HEK293 (cell line): ENCODE measurements around the gene KANSL1.

ENCODE experiments used
- CTCF ChIA-PET: fragments of 350-600 bp; formaldehyde crosslinking; extraction: SDS; loops from one replicate; lab custom pipeline; 2021; ENCODE audit warnings: antibody characterized with exemption; lab: Yijun Ruan, JAX
- POLR2A ChIA-PET: fragments of 300-600 bp; formaldehyde crosslinking; extraction: SDS; loops from one replicate; lab custom pipeline; 2020; ENCODE audit warnings: antibody characterized with exemption, inconsistent platforms; lab: Yijun Ruan, JAX
- H3K27ac ChIP-seq: fragments of 200-500 bp; sonication (Bioruptor generic); 2 replicates; pipeline ENCODE4 v1.5.1; 2014; ENCODE audit warnings: low read depth, low read length, control low read depth, inconsistent platforms; ENCODE audit errors: extremely low read depth
- H3K36me3 ChIP-seq, 2 experiments: fragments of 200-500 bp in 1 of 2; sonication (Bioruptor generic) in 1 of 2; 1 replicate in 1 of 2; 2 replicates in 1 of 2; pipeline ENCODE4 v1.5.1; 2014 to 2017; ENCODE audit warnings: inconsistent platforms in 2 of 2, low read length in 2 of 2; ENCODE audit not compliant: control insufficient read depth in 2 of 2, insufficient read depth in 1 of 2
- H3K4me1 ChIP-seq: fragments of 200-500 bp; sonication (Bioruptor generic); 2 replicates; pipeline ENCODE4 v1.5.1; 2014; ENCODE audit warnings: mild to moderate bottlenecking, low read length, inconsistent platforms; ENCODE audit not compliant: control insufficient read depth, insufficient read depth
- H3K4me3 ChIP-seq: 2 replicates; pipeline ENCODE4 v1.5.1; 2011; ENCODE audit warnings: low read depth, mild to moderate bottlenecking, control low read depth, low read length, moderate library complexity
- H3K9me3 ChIP-seq: fragments of 200-500 bp; sonication (Bioruptor generic); 2 replicates; pipeline ENCODE4 v1.5.1; 2014; ENCODE audit warnings: low read depth, low read length, inconsistent platforms; ENCODE audit not compliant: control insufficient read depth, insufficient read depth
- GLIS1 ChIP-seq: fragments of 450-650 bp; formaldehyde crosslinking; IDR thresholded peaks from 2 replicates; pipeline ENCODE4 v1.5.1; 2016; ENCODE audit warnings: missing biosample characterization, missing genetic modification characterization
- HOXA7 ChIP-seq: sonication (generic); formaldehyde crosslinking; IDR thresholded peaks from 2 replicates; pipeline ENCODE4 v1.8.1; 2022; ENCODE audit warnings: missing genetic modification reagents, borderline replicate concordance
- HOXC10 ChIP-seq: sonication (generic); formaldehyde crosslinking; IDR thresholded peaks from 2 replicates; pipeline ENCODE4 v1.8.1; 2023; ENCODE audit warnings: mild to moderate bottlenecking, missing genetic modification reagents
- KLF10 ChIP-seq: fragments of 450-650 bp; IDR thresholded peaks from 2 replicates; pipeline ENCODE4 v1.5.1; 2018; ENCODE audit warnings: missing biosample characterization, mild to moderate bottlenecking, missing genetic modification characterization
- SP7 ChIP-seq: fragments of 450-650 bp; formaldehyde crosslinking; IDR thresholded peaks from 2 replicates; pipeline ENCODE4 v1.5.1; 2016; ENCODE audit warnings: missing biosample characterization, missing genetic modification characterization
- YY2 ChIP-seq: fragments of 450-650 bp; formaldehyde crosslinking; IDR thresholded peaks from 2 replicates; pipeline ENCODE4 v1.5.1; 2016; ENCODE audit warnings: missing biosample characterization, missing genetic modification characterization
- ZBTB17 ChIP-seq: fragments of 450-650 bp; formaldehyde crosslinking; IDR thresholded peaks from 2 replicates; pipeline ENCODE4 v1.5.1; 2016; ENCODE audit warnings: missing biosample characterization, missing genetic modification characterization
- ZBTB7A ChIP-seq: fragments of 450-650 bp; formaldehyde crosslinking; IDR thresholded peaks from 2 replicates; pipeline ENCODE4 v1.5.1; 2016; ENCODE audit warnings: low read depth, missing biosample characterization, missing genetic modification characterization
- ZIC2 ChIP-seq: fragments of 450-650 bp; formaldehyde crosslinking; IDR thresholded peaks from 2 replicates; pipeline ENCODE4 v1.5.1; 2016; ENCODE audit warnings: missing biosample characterization, missing genetic modification characterization
- ZNF132 ChIP-seq: fragments of 450-650 bp; formaldehyde crosslinking; IDR thresholded peaks from 2 replicates; pipeline ENCODE4 v1.5.1; 2017; ENCODE audit warnings: missing biosample characterization, missing genetic modification characterization, borderline replicate concordance
- ZNF16 ChIP-seq: fragments of 450-650 bp; formaldehyde crosslinking; IDR thresholded peaks from 2 replicates; pipeline ENCODE4 v1.5.1; 2016; ENCODE audit warnings: low read depth, missing biosample characterization, missing genetic modification characterization
- ZNF302 ChIP-seq: fragments of 450-650 bp; formaldehyde crosslinking; IDR thresholded peaks from 2 replicates; pipeline ENCODE4 v1.5.1; 2016; ENCODE audit warnings: missing biosample characterization, missing genetic modification characterization, low read depth
- ZNF426 ChIP-seq: fragments of 450-650 bp; formaldehyde crosslinking; IDR thresholded peaks from 2 replicates; pipeline ENCODE4 v1.5.1; 2017; ENCODE audit warnings: missing biosample characterization, missing genetic modification characterization, mild to moderate bottlenecking, inconsistent platforms, moderate library complexity
- ZNF600 ChIP-seq: fragments of 450-650 bp; formaldehyde crosslinking; IDR thresholded peaks from 2 replicates; pipeline ENCODE4 v1.5.1; 2016; ENCODE audit warnings: missing biosample characterization, missing genetic modification characterization
- ZNF654 ChIP-seq: fragments of 450-650 bp; formaldehyde crosslinking; IDR thresholded peaks from 2 replicates; pipeline ENCODE4 v1.5.1; 2016; ENCODE audit warnings: low read depth, missing biosample characterization, missing genetic modification characterization
- ZNF660 ChIP-seq: fragments of 450-650 bp; IDR thresholded peaks from 2 replicates; pipeline ENCODE4 v1.5.1; 2018; ENCODE audit warnings: missing biosample characterization, mild to moderate bottlenecking, missing genetic modification characterization
- ZNF677 ChIP-seq: fragments of 450-650 bp; IDR thresholded peaks from 2 replicates; pipeline ENCODE4 v1.5.0; 2018; ENCODE audit warnings: missing biosample characterization, mild to moderate bottlenecking, missing genetic modification characterization, moderate library complexity
- ZSCAN23 ChIP-seq: fragments of 450-650 bp; formaldehyde crosslinking; IDR thresholded peaks from 2 replicates; pipeline ENCODE4 v1.5.1; 2016; ENCODE audit warnings: missing biosample characterization, missing genetic modification characterization
- TF ChIP-seq, protein P1 (sequence below): fragments of 450-650 bp; IDR thresholded peaks from 2 replicates; pipeline ENCODE4 v1.5.1; 2018; ENCODE audit warnings: missing biosample characterization, missing genetic modification characterization
- TF ChIP-seq, protein P2 (sequence below): fragments of 450-650 bp; formaldehyde crosslinking; IDR thresholded peaks from 2 replicates; pipeline ENCODE4 v1.5.1; 2016; ENCODE audit warnings: missing biosample characterization, missing genetic modification characterization, low read depth
- TF ChIP-seq, protein P3 (sequence below): fragments of 450-650 bp; formaldehyde crosslinking; IDR thresholded peaks from 2 replicates; pipeline ENCODE4 v1.5.0; 2017; ENCODE audit warnings: missing biosample characterization, missing genetic modification characterization, borderline replicate concordance
- TF ChIP-seq, protein P4 (sequence below): fragments of 450-650 bp; formaldehyde crosslinking; IDR thresholded peaks from 2 replicates; pipeline ENCODE4 v1.5.1; 2016; ENCODE audit warnings: missing biosample characterization, missing genetic modification characterization

KANSL1 gene

DNA sequence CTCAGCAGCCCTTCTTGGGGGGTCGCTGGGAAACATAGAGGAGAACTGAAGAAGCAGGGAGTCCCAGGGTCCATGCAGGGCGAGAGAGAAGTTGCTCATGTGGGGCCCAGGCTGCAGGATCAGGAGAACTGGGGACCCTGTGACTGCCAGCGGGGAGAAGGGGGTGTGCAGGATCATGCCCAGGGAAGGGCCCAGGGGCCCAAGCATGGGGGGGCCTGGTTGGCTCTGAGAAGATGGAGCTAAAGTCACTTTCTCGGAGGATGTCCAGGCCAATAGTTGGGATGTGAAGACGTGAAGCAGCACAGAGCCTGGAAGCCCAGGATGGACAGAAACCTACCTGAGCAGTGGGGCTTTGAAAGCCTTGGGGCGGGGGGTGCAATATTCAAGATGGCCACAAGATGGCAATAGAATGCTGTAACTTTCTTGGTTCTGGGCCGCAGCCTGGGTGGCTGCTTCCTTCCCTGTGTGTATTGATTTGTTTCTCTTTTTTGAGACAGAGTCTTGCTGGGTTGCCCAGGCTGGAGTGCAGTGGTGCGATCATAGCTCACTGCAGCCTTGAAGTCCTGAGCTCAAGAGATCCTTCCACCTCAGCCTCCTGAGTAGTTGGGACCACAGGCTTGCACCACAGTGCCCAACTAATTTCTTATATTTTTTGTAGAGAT, 190.8 kb downstream of the KANSL1 start (continued):
- TF ChIP-seq, protein P1, sequence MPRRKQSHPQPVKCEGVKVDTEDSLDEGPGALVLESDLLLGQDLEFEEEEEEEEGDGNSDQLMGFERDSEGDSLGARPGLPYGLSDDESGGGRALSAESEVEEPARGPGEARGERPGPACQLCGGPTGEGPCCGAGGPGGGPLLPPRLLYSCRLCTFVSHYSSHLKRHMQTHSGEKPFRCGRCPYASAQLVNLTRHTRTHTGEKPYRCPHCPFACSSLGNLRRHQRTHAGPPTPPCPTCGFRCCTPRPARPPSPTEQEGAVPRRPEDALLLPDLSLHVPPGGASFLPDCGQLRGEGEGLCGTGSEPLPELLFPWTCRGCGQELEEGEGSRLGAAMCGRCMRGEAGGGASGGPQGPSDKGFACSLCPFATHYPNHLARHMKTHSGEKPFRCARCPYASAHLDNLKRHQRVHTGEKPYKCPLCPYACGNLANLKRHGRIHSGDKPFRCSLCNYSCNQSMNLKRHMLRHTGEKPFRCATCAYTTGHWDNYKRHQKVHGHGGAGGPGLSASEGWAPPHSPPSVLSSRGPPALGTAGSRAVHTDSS (tag by site-specific recombination), result no peak
- TF ChIP-seq, protein P2, sequence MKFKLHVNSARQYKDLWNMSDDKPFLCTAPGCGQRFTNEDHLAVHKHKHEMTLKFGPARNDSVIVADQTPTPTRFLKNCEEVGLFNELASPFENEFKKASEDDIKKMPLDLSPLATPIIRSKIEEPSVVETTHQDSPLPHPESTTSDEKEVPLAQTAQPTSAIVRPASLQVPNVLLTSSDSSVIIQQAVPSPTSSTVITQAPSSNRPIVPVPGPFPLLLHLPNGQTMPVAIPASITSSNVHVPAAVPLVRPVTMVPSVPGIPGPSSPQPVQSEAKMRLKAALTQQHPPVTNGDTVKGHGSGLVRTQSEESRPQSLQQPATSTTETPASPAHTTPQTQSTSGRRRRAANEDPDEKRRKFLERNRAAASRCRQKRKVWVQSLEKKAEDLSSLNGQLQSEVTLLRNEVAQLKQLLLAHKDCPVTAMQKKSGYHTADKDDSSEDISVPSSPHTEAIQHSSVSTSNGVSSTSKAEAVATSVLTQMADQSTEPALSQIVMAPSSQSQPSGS (tag by site-specific recombination), result no peak
- TF ChIP-seq ZNF132 (tag by site-specific recombination) (no peak), ZNF600 (0 out of 2 replicates have a peak, but pooled peaks have one; percentile 30), HOXA7 (no peak), HOXC10 (CRISPR knock-in tag) (no peak), YY2 (no peak), ZSCAN23 (tag by site-specific recombination) (no peak), ZNF426 (tag by site-specific recombination) (no peak; the same call in 1 of the 2 replicates), ZNF16 (tag by site-specific recombination) (no peak), GLIS1 (tag by site-specific recombination) (no peak), SP7 (tag by site-specific recombination) (peak; percentile 39; the same call in 1 of the 2 replicates), ZNF660 (tag by site-specific recombination) (peak; percentile 51; the same call in 1 of the 2 replicates), ZIC2 (tag by site-specific recombination) (peak; percentile 44), ZBTB7A (tag by site-specific recombination) (no peak), ZNF302 (tag by site-specific recombination) (no peak), ZBTB17 (tag by site-specific recombination) (peak; percentile 59), ZNF654 (tag by site-specific recombination) (peak; percentile 95), ZNF677 (tag by site-specific recombination) (no peak)
- TF ChIP-seq, protein P3, sequence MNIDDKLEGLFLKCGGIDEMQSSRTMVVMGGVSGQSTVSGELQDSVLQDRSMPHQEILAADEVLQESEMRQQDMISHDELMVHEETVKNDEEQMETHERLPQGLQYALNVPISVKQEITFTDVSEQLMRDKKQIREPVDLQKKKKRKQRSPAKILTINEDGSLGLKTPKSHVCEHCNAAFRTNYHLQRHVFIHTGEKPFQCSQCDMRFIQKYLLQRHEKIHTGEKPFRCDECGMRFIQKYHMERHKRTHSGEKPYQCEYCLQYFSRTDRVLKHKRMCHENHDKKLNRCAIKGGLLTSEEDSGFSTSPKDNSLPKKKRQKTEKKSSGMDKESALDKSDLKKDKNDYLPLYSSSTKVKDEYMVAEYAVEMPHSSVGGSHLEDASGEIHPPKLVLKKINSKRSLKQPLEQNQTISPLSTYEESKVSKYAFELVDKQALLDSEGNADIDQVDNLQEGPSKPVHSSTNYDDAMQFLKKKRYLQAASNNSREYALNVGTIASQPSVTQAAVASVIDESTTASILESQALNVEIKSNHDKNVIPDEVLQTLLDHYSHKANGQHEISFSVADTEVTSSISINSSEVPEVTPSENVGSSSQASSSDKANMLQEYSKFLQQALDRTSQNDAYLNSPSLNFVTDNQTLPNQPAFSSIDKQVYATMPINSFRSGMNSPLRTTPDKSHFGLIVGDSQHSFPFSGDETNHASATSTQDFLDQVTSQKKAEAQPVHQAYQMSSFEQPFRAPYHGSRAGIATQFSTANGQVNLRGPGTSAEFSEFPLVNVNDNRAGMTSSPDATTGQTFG (tag by site-specific recombination), result no peak

DNA sequence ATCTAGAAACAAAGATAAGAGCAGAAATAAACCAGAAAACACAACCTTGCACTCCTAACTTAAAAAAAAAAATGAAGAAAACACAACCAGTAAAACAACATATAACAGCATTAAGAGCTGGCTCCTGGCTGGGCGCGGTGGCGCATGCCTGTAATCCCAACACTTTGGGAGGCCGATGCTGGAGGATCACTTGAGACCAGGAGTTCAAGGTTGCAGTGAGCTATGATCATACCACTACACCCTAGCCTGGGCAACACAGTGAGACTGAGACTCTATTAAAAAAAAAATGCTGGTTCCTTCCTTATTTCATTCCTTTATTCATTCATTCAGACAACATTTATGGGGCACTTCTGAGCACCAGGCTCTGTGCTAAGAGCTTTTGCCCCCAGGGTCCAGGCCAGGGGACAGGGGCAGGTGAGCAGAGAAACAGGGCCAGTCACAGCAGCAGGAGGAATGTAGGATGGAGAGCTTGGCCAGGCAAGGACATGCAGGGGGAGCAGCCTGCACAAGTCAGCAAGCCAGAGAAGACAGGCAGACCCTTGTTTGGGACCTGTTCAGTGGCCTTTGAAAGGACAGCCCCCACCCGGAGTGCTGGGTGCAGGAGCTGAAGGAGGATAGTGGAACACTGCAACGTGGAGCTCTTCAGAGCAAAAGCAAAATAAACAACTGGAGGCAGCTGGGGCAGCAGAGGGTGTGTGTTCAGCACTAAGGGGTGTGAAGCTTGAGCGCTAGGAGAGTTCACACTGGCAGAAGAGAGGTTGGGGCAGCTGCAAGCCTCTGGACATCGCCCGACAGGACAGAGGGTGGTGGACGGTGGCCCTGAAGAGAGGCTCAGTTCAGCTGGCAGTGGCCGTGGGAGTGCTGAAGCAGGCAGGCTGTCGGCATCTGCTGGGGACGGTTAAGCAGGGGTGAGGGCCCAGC, 191.6 kb downstream of the KANSL1 start:
- Histone ChIP-seq H3K4me3 (no peak overlapping the region), H3K36me3 (no peaks in the 10 kb centered on the region; a peak in 1 of 3 replicates), H3K9me3 (no peaks in the 10 kb centered on the region), H3K4me1 (peaks cover 4% of the 10 kb centered on the region; the same call in 1 of the 2 replicates), H3K27ac (no peak overlapping the region)
- CTCF ChIA-PET, result interaction anchor here (0.5 to 5.4 kb wide), 23 partner anchors 11 to 937 kb away, joined by 3 to 51 read pairs (median 5); partner anchors contain the start of gene KANSL1
- TF ChIP-seq ZIC2 (tag by site-specific recombination) (no peak), KLF10 (tag by site-specific recombination) (no peak)
- TF ChIP-seq, protein P4, sequence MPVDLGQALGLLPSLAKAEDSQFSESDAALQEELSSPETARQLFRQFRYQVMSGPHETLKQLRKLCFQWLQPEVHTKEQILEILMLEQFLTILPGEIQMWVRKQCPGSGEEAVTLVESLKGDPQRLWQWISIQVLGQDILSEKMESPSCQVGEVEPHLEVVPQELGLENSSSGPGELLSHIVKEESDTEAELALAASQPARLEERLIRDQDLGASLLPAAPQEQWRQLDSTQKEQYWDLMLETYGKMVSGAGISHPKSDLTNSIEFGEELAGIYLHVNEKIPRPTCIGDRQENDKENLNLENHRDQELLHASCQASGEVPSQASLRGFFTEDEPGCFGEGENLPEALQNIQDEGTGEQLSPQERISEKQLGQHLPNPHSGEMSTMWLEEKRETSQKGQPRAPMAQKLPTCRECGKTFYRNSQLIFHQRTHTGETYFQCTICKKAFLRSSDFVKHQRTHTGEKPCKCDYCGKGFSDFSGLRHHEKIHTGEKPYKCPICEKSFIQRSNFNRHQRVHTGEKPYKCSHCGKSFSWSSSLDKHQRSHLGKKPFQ, result peak; percentile 92
- POLR2A ChIA-PET, result interaction anchor here (0.7 kb wide), 1 partner anchor 38 kb away, joined by 3 read pairs; no protein-coding TSS in a partner anchor
